ENCODE results near the gene EME1.

DNA sequence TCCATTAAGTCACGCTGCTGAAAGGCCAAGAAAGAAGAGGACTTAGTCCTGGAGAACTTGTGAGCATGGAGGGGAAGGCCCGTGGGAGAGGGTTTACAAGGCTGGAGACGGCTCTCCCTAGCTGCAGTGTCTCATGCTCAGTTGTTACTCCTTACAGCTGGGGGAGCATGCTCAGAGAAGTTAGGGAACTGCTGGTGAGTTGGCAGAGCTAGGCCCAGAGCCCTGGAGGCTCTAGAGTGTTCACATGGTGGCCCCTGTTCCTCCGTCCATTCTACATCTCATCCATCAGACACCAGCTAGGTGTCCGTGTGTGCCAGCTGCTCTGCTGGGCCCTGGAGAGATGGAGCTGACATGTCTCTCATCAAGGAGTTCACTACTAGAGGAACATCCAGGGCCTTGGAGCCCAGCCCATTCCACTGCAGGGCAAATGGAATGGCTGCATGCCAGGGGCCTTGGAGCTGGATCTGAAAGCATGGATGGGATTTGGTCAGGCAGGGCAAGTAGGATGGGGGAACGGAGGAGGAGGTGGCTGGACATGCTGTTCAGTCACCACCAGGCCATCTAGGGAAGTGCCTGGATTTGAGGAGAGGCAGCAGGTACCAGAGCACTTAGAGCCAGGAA lies 20.8 kb upstream of the EME1 start:
- TF ChIP-seq CTCF (IDR thresholded peaks at IDR 0.05) (no peak), POLR2A (IDR thresholded peaks at IDR 0.05) (no peak)

Data from right lobe of liver (tissue), 4 donors.